ENCODE data around the gene QRFP.
A peak's percentile ranks its signal among the peaks of the same experiment; 100 is the strongest.
"Not testable (repeated sequence)": the region's sequence is repeated elsewhere in the genome, so short reads cannot be mapped to it uniquely, and the experiment has no call there.

The QRFP gene

DNA sequence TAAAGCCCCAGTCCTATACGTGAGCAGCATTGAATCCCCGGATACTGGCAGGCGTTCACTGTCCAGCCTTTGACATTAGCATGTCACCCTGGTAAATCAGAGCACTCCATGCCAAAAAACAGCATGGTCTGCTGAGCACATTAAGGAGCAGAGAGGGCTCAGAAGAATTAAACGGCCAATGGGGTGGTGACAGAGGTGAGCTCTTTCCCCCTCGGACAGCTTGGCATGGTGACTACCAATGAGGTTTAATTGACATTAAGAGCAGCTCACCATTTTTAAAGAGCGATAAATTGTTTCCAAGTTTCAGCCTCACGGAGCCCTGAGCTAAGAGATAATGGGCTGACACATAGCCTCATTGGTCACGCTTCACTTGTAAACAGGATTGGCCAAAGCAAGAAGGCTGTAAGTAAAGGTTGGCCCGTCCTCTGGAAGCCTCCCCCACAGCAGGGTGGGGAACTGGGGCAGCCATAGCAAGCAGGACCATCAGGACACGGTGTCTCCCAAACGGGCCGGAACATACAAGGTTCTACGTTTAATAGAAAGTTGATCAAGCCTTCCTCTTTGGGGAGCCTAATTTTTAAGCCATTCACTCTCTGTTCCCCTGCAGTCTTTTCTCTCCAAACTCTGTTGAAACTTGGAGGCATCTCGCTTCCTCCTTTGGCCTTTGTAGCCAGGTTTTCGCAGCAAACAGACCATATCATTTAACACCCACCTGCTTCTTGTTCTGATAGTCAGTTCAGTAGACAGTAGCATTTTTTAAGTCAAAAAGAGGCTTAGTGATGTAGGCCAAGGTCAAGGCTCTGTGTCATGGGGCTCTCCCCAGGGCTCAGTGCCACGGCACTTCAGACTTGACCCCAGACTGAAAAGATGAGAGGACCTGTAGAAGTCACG, 25.9 kb downstream of the QRFP start:
- no peak for DNase-seq

- peak; percentile 67 for DNase-seq
These were observed 27.4 kb downstream of the QRFP start for GRCh38 chr9:130869250-130869649.

- no peak for DNase-seq
These were observed 28.4 kb downstream of the QRFP start for GRCh38 chr9:130868230-130868629.

GRCh38 chr9:130867556-130867955, 29.1 kb downstream of the QRFP start:
- DNase-seq: no peak

DNA sequence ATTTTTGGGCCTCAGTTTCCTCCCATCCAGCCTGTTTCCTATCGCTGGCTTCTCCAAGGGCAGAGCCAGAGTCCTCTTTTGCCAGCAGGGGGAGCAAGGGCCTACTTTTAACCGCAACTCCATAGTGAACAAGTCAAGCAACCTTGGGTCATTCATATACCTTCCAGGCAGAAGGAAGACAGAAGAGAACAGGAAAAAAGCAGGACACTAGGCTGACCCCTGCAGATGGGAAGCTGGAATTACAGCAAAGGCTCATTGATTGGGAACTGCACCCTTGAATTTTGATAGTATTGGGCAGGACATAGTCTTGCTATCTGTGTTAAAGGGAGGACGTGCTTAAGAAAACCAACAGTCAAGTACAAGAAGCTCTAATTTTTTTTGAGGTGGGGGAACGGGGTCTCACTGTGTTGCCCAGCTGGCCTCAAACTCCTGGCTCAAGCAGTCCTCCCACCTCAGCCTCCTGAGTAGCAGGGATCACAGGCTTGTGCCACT, 30.1 kb downstream of the QRFP start:
- DNase-seq: peak; percentile 88

- DNase-seq: no peak
These were observed 30.7 kb downstream of the QRFP start for GRCh38 chr9:130865921-130866320.

- no peak for DNase-seq
These were observed 32.1 kb downstream of the QRFP start for GRCh38 chr9:130864541-130864940.

DNA sequence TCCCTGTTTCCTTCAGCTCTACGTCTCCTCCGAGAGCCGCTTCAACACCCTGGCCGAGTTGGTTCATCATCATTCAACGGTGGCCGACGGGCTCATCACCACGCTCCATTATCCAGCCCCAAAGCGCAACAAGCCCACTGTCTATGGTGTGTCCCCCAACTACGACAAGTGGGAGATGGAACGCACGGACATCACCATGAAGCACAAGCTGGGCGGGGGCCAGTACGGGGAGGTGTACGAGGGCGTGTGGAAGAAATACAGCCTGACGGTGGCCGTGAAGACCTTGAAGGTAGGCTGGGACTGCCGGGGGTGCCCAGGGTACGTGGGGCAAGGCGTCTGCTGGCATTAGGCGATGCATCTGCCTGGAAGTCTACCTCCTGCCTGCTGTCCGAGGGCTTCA, 33.9 kb downstream of the QRFP start:
- DNase-seq: no peak

- no peak for DNase-seq
These were observed 34.4 kb downstream of the QRFP start for GRCh38 chr9:130862217-130862616.

- no peak for DNase-seq
These were observed 35.0 kb downstream of the QRFP start for GRCh38 chr9:130861372-130862180.

DNA sequence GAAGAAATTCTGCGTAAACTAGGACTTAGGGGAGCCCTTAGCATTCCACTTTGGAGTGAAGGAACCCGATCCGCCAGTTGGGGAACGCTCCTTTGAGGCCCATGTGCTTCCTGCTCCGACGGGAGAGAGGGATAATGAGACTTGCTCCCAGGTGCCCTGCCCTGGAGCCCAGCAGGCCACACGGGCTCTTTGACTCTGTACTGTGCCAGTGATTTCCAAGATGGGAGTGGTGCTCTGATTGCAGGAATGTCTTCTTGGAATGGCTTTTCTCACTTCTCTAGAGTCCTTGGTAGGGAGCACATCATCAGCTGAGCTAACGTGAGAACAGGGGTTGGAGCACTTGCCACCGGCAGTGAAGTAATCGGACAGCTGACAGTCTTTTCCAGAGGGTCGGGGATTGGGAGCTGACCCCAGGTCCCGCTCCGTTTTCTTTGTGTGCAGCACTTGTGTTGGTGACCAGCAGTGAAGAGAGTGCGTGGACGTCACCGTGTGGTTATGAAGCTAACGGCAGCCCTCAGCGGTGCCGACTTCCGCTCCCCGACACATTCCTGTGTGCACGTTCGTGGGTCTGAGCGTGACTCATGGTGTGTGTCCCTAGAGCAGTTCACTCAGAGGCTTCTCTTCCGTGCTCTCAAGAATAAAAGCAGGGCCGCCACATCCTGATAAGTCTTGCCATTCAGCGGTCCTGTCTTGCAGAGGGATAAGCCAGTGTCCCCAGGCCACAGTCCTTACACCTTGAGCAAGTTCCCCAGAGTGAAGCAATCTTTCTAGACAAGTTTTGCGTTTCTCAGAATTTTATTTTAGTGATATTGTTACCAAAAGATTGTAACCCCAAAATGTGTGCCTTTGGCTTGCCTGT, 35.9 kb downstream of the QRFP start:
- DNase-seq: peak; percentile 50

GRCh38 chr9:130858739-130859705, 37.6 kb downstream of the QRFP start:
- no peak for DNase-seq

DNA sequence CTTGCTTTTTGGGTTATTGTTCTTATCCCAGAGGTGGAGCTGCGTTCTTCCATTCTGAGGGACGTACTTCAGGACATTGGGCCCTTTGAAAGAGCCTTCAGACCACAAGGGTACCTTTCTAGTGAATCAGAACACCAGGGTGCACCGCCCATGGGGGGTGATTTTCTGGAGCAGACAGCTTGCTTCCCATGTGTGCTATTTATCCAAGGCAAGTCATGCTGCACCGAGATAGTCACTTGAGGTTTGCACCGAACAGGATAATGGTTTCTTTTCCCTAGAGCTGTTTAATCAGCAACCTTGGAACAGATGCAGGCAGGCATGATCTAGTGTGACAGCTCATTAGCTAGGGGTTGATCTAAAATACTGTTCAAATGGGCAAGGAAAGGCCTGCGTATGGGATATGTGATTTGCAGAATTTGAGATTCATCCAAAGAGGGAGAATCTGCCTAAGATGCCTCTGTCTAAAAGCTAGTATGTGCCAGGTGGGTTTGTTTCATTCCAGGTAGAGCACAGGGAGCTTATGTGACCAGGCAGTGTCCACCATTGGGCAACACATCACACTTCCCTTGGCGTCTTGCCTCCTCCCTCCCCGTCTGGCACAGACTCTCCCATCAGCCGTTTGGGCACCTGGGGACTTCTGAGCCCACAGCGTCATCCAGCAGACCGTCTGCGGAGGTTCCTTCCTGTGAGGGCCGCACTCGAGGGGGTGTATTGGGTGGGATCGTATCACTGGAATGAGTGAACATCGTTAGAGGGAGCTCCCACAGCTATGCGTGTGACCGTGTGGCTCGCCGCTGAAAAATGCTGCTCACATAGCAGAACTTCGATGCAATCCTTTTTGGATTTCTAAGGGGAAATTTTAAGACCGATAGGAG, 38.5 kb downstream of the QRFP start:
- DNase-seq: no peak

DNA sequence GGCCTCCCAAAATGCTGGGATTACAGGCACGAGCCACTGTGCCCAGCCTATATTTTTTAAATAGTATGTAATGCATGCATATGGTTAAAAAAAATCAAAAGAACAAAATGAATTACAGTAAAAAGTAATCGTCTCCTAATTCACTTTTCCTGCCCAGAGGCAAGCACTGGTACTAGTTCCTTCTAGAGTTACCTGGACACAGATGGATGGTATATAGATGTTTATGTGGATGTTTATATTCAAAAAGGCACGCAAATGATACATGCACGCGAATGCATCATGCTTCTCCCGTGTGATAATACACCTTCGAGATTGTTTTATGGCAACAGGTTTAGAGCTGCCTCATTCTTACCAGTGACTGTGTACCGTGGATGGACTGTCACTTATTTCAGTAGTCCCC, 40.1 kb downstream of the QRFP start:
- no peak for DNase-seq

GRCh38 chr9:130854835-130855234, 41.8 kb downstream of the QRFP start:
- DNase-seq: no peak

DNA sequence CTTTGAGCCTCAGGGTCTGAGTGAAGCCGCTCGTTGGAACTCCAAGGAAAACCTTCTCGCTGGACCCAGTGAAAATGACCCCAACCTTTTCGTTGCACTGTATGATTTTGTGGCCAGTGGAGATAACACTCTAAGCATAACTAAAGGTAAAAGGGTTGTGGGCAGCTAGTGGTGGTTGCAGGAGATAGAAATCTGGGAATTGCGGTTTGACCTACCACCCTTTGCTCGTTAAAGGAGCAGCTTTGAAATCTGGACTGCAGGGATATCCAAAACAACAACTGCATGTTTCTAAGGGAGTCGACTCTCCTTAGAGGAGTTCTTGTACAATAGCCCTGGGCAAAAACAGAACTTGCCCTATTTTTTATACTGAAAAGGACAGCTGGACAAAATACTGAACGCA, 42.5 kb downstream of the QRFP start:
- DNase-seq: no peak

GRCh38 chr9:130852801-130853200, 43.8 kb downstream of the QRFP start:
- DNase-seq: no peak

DNA sequence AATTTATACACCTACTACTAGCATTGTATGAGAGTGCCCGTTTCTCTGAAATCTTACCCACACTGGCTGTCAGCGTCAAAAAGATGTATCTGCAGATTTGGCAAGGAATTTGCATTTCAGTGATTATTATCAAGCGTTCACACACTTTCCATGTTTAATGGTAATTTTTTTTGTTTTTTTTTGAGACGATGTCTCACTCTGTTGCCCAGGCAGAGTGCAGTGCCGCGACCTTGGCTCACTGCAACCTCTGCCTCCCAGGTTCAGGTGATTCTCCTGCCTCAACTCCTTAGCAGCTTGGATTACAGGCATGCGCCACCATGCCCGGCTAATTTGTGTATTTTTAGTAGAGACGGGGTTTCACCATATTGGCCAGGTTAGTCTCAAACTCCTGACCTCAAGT, 47.3 kb downstream of the QRFP start:
- no peak for DNase-seq

- not testable (repeated sequence) for DNase-seq
These were observed 48.1 kb downstream of the QRFP start for GRCh38 chr9:130848514-130848913.
